OCI-M1 (cell line): ENCODE data around the gene RETREG3.
"Not testable (repeated sequence)": the region's sequence is repeated elsewhere in the genome, so short reads cannot be mapped to it uniquely, and the experiment has no call there.

ENCODE experiments used
- DNase-seq: peaks from one replicate; lab custom pipeline; 2025; lab: John Stamatoyannopoulos, UW

The RETREG3 gene

GRCh38 chr17:42609182-42609813, at the start of gene RETREG3, which contains the start of gene TUBG1:
Gene RETREG3, minus strand, starts transcription at chr17:42609374. Its CDS starts 50 bp downstream, at chr17:42609324.
Gene TUBG1, plus strand, starts transcription at chr17:42609683. Its CDS starts 55 bp downstream, at chr17:42609738.
- DNase-seq = peak; percentile 99

- DNase-seq = peak; percentile 23
These were observed 48.8 kb upstream of the RETREG3 start for GRCh38 chr17:42657824-42658588.

- no peak for DNase-seq
These were observed 46.4 kb upstream of the RETREG3 start for GRCh38 chr17:42655528-42655927.

- DNase-seq = no peak
These were observed 44.3 kb upstream of the RETREG3 start for GRCh38 chr17:42653179-42654124.

GRCh38 chr17:42651392-42651791, 42.2 kb upstream of the RETREG3 start:
- no peak for DNase-seq

GRCh38 chr17:42647778-42648177, 38.6 kb upstream of the RETREG3 start:
- DNase-seq = no peak

GRCh38 chr17:42642336-42642735, 33.2 kb upstream of the RETREG3 start:
- no peak for DNase-seq

- peak; percentile 72 for DNase-seq
These were observed 30.9 kb upstream of the RETREG3 start for GRCh38 chr17:42640121-42640520.

GRCh38 chr17:42639525-42640113, 30.4 kb upstream of the RETREG3 start:
- peak; percentile 25 for DNase-seq

- DNase-seq = peak; percentile 84
These were observed 23.8 kb upstream of the RETREG3 start for GRCh38 chr17:42632949-42633444.

GRCh38 chr17:42629411-42630009, 20.3 kb upstream of the RETREG3 start:
- peak; percentile 70 for DNase-seq

- DNase-seq = not testable (repeated sequence)
These were observed 18.0 kb upstream of the RETREG3 start for GRCh38 chr17:42627032-42627764.

- peak; percentile 60 for DNase-seq
These were observed 14.8 kb upstream of the RETREG3 start for GRCh38 chr17:42623732-42624596.

GRCh38 chr17:42623271-42623670, 14.1 kb upstream of the RETREG3 start:
- no peak for DNase-seq

GRCh38 chr17:42621987-42622386, 12.8 kb upstream of the RETREG3 start:
- DNase-seq = not testable (repeated sequence)

GRCh38 chr17:42618442-42619150, 9.4 kb upstream of the RETREG3 start:
- peak; percentile 72 for DNase-seq

- DNase-seq = peak; percentile 44
These were observed 8.8 kb upstream of the RETREG3 start for GRCh38 chr17:42617956-42618431.

- DNase-seq = no peak
These were observed 4.6 kb upstream of the RETREG3 start for GRCh38 chr17:42613699-42614295.
